Lower leg skin (tissue), 4 donors: Measurements from ENCODE around the gene CD2. TPM values are rescaled to one million over a fixed set of nuclear protein-coding genes. Genes with fewer than 3 reads are reported as not detected.

Experiments used
- DNase-seq, 2 donors: peaks; one replicate each; pipeline ENCODE4 v3.0.0-alpha.2; 2019; ENCODE audit warnings: low spot score in 2 of 2
- H3K4me3 ChIP-seq: fragments of 200-600 bp; sonication (generic); 2 replicates; pipeline ENCODE4 v1.5.1; 2017; ENCODE audit warnings: mild to moderate bottlenecking, low read depth; ENCODE audit not compliant: poor library complexity, severe bottlenecking
- POLR2A ChIP-seq, 2 donors: fragments of 450-650 bp; IDR thresholded peaks; one replicate each; pipeline ENCODE4 v1.6.1; 2016 to 2017; ENCODE audit warnings: antibody characterized with exemption in 2 of 2, mild to moderate bottlenecking in 1 of 2, moderate library complexity in 1 of 2
- WGBS, 2 donors: methylation state at CpG; one replicate each; pipeline ENCODE4 v1.1.5; 2018; 5-methylcytosine and 5-hydroxymethylcytosine counted together
- intact Hi-C: fragments of 100-400 bp; cut with DNase I; formaldehyde crosslinking; loops from one replicate; pipeline ENCODE4 v1.15.0; 2023; ENCODE audit warnings: low total_unique reads
- total RNA-seq, 4 donors: library from RNA; depleted of rRNA; stranded (reverse); fragments of >200 nt; gene quantifications; one replicate each; pipeline ENCODE4 v1.1.0, GENCODE V29; 2016
- TF ChIP-seq, protein P1 (sequence below), 3 donors: fragments of 450-650 bp; IDR thresholded peaks; one replicate each; pipeline ENCODE4 v1.5.1; 2016; ENCODE audit warnings: antibody characterized with exemption in 3 of 3, mild to moderate bottlenecking in 3 of 3, moderate library complexity in 2 of 3

Gene CD2
- total RNA-seq, 4 donors from 2014 or later: 0.78 to 1.1 (median 1.1) TPM; not detected in 1

- DNase-seq: no peak
- TF ChIP-seq, protein P1, sequence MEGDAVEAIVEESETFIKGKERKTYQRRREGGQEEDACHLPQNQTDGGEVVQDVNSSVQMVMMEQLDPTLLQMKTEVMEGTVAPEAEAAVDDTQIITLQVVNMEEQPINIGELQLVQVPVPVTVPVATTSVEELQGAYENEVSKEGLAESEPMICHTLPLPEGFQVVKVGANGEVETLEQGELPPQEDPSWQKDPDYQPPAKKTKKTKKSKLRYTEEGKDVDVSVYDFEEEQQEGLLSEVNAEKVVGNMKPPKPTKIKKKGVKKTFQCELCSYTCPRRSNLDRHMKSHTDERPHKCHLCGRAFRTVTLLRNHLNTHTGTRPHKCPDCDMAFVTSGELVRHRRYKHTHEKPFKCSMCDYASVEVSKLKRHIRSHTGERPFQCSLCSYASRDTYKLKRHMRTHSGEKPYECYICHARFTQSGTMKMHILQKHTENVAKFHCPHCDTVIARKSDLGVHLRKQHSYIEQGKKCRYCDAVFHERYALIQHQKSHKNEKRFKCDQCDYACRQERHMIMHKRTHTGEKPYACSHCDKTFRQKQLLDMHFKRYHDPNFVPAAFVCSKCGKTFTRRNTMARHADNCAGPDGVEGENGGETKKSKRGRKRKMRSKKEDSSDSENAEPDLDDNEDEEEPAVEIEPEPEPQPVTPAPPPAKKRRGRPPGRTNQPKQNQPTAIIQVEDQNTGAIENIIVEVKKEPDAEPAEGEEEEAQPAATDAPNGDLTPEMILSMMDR (IDR thresholded peaks at IDR 0.05): no peak
- no peak for TF ChIP-seq POLR2A (IDR thresholded peaks at IDR 0.05)
- intact Hi-C loops: no loop called here
- no peak overlapping the region for H3K4me3 ChIP-seq
- WGBS, 2 donors: 84 to 91% methylated on average over 3 of the region's 3 CpGs
These were observed 36.9 kb upstream of the CD2 start for GRCh38 chr1:116717318-116717717.

DNA sequence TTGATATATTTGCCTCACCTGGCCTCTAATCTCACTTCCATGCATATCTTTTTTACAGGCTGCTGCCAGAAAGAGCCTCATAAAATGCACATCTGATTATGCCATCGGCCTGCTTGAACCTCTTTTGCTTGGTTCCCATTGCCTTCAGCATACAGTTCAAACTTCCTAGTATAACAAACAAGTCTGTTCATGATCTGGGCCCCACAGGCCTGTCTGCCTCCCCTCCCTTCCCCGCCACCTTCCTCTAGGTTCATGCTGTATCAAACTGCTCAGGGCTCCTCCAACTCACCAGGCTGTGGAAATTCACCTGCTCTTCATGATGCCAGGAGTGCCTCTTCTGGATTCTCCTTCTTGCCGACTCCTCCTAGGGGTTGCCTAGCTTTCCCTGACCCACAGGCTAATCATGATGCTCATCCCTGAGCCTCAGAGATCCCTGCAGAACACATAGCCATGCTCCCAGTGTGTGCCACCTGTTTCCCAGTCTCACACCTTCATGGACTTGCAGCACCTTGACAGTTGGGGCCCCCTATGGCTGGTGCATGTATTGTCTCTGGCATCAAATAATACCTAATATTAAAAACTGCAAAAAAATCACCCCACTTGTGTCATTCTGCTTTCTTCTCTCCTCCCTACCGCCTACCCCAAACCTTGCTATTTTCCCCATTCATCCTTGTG is 33.7 kb upstream of the CD2 start:
- intact Hi-C loops: loop anchor here (5.0 kb wide), 1 partner anchor 148 kb away; the partner anchor contains the start of gene CD58
- DNase-seq: peak in 1 of 2 donors; percentile 54
- H3K4me3 ChIP-seq: no peak overlapping the region
- TF ChIP-seq, protein P1 (IDR thresholded peaks at IDR 0.05): no peak
- no peak for TF ChIP-seq POLR2A (IDR thresholded peaks at IDR 0.05)
- 54 to 61% methylated on average over 4 of the region's 4 CpGs for WGBS, 2 donors

DNA sequence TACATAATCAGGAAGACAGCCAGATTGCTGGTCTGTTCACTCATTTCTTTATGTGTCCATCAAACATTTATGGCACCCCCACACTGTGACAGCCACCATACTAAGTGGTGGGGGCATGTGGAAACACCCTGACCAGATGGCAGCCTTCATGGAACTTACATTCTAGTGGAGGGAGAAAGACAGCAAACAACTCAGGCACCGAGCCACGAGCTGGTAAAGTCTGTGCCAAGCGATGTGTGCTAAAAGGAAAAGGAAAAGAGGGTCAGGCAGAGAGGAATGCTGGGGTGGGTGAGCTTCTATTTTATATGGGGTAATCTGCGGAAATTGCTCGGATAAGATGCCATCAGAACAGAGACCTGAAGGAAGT is 33.2 kb upstream of the CD2 start:
- WGBS, 2 donors: 76 to 77% methylated on average over 5 of the region's 5 CpGs

DNA sequence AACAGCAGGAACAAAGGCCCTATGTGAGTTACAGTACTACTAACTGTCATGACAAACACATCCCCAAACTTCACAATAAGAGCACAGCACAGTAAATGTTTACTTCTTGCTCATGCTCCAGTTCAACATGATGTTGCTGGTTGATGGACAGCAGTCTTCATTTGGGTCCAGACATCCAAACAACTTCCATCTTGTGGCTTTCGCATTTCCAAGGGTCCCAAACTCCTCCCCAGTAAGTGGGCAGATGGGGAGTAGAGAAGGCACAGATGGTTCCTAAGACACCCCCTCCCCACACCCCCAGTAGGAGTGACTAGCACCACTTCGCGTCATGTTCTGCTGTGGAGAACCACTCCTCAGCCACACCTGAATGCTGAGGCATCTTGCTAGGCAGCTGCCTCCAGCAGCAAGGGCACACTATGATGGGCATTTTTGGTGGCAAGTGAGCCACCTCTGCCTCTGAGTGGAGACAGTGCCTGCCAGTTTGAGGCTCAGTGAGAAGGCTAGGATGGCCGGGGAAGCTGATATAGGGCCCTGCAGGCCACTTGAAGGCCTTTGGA is 32.7 kb upstream of the CD2 start:
- H3K4me3 ChIP-seq: no peak overlapping the region

More for the DNA sequence above, 33.2 kb upstream of the CD2 start:
- DNase-seq: no peak
- no peak overlapping the region for H3K4me3 ChIP-seq
- intact Hi-C loops: loop anchor here (5.0 kb wide), 1 partner anchor 149 kb away; the partner anchor contains the start of gene CD58
- TF ChIP-seq, protein P1 (IDR thresholded peaks at IDR 0.05): no peak
- TF ChIP-seq POLR2A (IDR thresholded peaks at IDR 0.05): no peak

GRCh38 chr1:116722016-116722838 is 32.0 kb upstream of the CD2 start:
- intact Hi-C loops: loop anchor here (5.0 kb wide), 1 partner anchor 150 kb away; the partner anchor contains the start of gene CD58
- no peak overlapping the region for H3K4me3 ChIP-seq
- TF ChIP-seq POLR2A (IDR thresholded peaks at IDR 0.05): no peak
- TF ChIP-seq, protein P1 (IDR thresholded peaks at IDR 0.05): no peak
- no peak for DNase-seq
- 56 to 61% methylated on average over 4 of the region's 4 CpGs for WGBS, 2 donors

More for the DNA sequence above, 32.7 kb upstream of the CD2 start:
- 75 to 77% methylated on average over 4 of the region's 4 CpGs for WGBS, 2 donors
- TF ChIP-seq, protein P1 (IDR thresholded peaks at IDR 0.05): no peak
- TF ChIP-seq POLR2A (IDR thresholded peaks at IDR 0.05): no peak
- intact Hi-C loops: loop anchor here (5.0 kb wide), 1 partner anchor 149 kb away; the partner anchor contains the start of gene CD58
- no peak for DNase-seq
